SHP77 (cell line): ENCODE results near the gene OST4.
A peak's percentile ranks its signal among the peaks of the same experiment; 100 is the strongest.
"Not testable (repeated sequence)": the region's sequence is repeated elsewhere in the genome, so short reads cannot be mapped to it uniquely, and the experiment has no call there.

Source experiments
- DNase-seq, 2 experiments: peaks; one replicate each; lab custom pipeline; 2025; lab: John Stamatoyannopoulos, UW

OST4 gene

GRCh38 chr2:27079233-27080139 is 8.0 kb upstream of the OST4 start:
- no peak for DNase-seq

DNA sequence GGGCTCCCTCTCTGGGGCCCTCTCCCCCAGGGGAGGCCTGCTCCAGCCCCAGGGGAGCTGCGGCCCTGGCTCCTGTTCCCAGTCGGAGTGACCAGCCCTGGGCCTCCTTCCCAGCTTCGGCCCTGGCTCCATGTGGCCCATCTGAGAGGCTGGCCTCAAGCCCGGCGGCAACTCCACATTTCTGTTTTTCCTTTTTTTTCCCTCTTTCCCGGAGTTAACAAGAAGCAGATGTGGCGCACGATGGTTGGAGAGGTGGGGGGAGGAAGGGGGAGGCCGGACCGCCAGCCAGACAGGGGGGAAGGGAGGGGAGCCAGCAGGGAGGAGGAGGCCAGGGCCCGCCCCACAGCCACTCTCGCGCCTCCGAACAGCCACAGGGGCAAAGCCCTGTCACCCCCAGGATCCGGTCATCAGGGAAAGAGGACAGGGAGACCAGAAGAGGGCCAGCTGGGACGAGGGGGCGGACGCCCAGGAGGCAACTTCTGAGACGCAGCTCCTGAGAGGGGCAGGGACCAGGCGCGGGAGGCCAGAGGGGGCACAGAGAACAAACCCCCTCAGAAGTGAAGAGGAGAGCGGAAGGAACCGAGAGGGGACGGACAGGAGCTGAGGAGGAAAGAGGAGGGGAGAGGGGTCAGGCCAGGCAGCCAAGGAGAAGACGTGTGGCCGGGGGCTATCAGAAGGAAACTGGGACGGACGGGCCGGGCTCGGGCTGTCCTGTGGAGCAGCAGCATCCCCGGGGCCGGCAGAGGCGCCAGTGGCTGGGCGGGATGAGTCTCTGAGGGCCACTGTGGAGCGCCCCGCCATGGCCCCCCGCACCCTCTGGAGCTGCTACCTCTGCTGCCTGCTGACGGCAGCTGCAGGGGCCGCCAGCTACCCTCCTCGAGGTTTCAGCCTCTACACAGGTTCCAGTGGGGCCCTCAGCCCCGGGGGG is 7.1 kb upstream of the OST4 start, which contains the start of gene EMILIN1:
TSS of gene EMILIN1 (plus strand) at position 349 of the 928 bp plus-strand sequence. CDS start at position 800, 451 bp downstream.
- DNase-seq = no peak

DNA sequence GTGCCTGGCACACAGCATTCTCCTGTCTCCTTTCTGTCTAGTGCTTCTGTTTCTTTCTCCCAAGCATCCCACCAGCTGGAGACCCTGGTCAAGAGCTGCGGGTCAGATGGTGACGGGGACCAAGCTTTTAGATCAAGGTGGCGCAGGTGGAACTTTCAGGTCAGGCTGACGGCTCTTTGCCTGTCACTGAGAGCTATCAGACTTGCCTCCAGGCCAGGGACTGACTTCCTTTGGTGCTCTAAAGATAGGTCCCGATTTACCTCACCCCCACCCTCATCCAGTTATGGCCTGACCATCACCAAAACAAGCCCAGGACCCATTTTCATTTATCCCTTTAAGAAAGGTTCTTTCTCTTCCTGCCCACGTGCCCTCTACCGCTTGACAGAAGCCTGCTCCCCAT is 5.8 kb upstream of the OST4 start:
- no peak for DNase-seq

GRCh38 chr2:27076323-27076722 is 4.9 kb upstream of the OST4 start:
- no peak for DNase-seq

GRCh38 chr2:27075566-27075871 is 4.1 kb upstream of the OST4 start:
- not testable (repeated sequence) for DNase-seq

- peak; percentile 63 to 69 for DNase-seq
These were observed 3.5 kb upstream of the OST4 start for GRCh38 chr2:27074738-27075565.

DNA sequence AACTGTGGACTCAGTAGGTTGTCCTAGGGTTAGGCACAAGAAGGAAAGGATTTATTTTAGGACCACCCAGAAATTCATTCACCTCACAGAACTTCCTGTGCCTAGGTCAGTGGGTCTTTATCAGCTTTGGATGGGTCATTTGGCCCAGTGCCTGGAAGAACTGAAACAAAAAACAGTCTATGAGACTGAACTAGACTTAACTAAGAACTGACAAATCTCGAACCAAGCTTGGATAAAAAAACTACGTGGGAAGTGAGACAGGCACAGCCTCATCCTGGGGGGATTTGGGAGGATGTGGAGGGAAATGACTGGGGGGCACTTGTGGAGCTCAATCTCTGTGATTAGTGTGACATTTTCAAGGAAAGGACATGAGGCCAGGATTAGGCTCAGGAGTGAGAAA is 2.3 kb upstream of the OST4 start:
- DNase-seq = no peak

DNA sequence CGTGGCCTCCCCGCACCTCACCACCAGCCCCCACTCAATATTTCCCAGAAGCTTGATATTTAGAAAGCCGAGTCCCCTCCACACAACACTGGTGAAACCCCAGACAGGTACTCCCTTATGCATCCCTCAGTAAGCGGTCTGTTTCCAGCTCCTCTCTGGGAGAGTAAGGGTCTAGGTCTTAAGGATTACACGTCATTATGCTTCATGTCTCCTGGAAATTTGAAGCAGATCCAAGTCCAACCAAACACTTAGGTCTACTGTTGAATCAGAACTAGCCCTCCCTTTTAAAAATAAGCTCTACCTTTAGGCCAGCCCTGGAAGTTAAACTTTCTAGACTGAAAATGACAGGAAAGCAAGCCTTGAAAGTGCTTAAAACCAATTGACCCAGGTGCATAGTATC is 1.5 kb upstream of the OST4 start:
- no peak for DNase-seq

DNA sequence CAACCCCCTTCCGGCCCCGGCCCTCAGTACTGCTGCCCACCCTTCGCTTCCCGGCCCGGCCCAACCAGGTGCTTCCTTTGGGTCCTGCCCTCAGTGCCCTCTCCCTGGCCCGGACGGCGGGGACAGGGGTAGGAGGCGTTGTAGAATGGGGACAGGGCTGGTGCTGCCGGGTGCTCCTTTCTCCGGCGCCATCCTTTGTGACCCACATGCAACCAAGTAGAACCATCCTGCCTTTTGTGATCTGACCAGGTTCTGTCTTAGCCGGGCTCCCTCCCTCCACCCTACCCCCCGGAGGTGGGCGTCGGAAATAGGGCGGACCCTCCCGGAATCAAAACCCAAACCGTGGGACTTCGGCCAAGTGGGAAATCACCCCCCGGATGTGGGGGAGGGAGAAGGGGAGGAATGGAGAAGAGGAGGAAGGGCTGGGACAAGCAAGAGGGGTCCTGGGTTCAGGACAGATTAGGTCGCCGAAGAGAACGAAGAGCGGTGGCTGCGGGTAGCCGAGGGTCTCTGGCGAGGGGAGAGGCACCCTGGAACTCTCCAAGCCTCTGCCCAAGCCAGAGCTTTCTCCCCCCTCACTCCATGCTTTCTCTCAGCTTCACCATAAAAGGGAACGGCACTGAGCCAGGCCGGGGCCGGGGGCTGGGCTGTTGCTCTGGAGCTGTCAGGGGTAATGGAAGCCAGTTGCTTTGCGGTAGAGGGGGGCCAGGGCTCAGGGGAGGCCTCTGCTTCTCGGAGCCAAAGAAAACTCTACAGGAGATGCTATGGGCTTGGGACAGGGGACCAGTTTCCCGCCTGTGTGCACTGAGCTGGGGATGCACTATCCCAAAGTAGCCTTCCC is 756 bp upstream of the OST4 start:
- no peak for DNase-seq

DNA sequence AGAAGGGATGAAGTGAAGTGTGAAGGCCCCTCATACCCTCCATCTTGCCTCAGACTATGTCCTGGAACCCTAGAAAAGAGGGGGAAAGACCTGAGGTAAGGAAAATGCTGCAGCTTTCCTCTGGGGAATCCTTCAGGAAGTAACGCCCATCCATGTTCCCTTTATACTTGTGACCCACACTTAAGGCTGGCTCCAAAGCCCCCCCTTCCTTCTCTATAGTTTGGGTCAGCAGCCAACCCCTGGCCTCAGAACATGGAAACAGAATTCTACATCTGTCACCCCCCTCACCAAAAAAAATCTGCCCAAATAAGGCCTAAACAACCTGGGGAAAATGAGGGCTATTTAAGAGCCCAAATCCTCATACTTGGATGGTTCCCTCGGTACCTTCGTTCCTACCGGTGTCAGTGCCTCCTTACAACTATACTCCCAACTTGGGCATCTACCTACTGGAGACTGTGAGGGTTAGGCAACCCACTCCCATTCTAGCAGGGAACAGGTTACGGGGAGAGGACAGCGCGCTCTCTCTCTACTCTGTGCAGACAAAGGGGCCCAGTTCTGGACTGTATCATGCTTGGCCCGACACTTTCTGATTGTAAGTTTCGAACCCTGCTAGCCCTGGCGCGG is 689 bp downstream of the OST4 start:
- no peak for DNase-seq

GRCh38 chr2:27069961-27070618 is 1.4 kb downstream of the OST4 start:
- no peak for DNase-seq

GRCh38 chr2:27069436-27069835 is 2.0 kb downstream of the OST4 start:
- DNase-seq = no peak

- DNase-seq = no peak
These were observed 4.1 kb downstream of the OST4 start for GRCh38 chr2:27067385-27067784.

DNA sequence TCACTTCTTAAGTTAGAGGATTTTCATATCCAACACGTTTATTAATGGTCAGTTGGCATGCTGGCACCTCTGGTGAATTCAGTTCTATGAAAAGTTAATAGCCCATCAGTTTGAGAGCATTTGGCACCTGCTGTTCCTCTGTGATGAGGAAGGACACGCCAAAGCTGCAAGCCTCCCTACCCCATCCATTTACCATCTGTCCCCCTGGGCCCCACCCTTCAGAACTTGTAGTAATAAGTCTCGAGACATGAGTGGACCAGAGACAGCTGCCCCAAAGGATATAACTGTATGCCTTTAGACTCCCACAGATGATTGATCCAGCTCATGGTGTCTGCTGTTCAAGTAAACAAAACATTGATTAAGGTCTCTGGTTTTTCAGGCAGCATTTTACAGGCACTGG is 6.3 kb downstream of the OST4 start:
- DNase-seq = no peak

GRCh38 chr2:27060323-27060722 is 11.1 kb downstream of the OST4 start:
- DNase-seq = no peak

DNA sequence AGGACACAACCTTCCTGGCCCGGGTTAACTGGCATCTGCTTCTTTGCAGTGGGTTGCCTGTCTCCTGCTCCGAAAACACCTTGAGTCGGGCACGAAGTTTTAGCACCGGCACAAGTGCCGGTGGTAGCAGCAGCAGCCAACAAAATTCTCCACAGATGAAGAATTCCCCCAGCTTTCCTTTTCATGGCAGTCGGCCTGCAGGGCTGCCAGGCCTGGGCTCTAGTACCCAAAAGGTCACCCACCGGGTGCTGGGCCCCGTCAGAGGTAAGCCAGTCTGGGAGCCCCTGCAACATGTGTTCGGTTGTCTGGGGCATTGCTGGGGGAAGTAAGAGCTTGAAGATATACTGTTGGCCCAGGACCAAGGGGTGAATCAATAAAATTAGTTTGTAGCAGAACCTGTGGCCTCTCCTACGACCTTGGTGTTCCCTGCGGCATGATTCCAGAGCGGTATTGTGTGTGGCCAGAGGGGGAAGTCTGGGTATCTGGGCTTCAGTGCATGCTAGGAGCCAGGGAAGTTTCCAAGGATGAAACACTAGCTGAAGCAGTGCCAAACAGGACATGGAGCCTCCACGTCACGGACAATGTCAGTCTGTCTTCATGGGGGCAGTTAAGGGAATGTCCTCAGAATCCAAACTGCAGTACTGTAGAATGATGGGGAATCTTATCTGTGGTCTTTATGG is 12.2 kb downstream of the OST4 start:
- no peak for DNase-seq

DNA sequence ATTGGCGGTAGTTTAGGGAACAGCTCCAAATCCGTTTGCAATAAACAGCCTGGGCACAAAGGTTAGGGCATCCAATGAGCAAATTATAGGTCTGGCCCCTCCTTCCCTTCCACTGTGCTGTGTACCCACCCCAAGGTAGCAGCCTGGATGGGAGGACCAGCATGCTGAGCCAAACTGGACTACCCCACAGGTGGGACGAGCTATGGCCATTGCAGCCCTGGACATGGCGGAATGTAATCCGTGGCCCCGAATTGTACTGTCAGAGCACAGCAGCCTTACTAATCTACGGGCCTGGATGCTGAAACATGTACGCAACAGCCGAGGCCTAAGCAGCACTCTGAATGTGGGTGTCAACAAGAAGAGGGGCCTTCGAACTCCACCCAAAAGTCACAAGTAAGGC is 13.2 kb downstream of the OST4 start:
- DNase-seq = no peak

DNA sequence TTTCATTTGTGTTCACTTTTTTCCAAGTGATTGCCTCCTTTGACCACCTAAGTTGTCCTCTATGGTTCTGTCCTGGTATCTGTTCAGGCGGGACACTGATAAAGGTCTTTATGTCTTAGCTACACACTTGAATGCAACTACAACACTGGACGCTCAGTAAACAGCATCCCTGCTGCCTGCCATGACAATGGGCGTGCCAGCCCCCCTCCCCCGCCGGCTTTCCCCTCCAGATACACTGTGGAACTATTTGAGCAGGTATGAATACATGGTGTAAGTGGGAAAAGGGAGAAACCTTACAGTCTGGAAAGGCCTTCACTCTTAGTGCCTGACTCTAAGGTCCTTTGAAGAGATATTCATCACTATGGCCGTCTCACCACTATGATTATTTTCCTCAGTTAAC is 14.3 kb downstream of the OST4 start:
- no peak for DNase-seq

GRCh38 chr2:27054721-27055120 is 16.7 kb downstream of the OST4 start:
- no peak for DNase-seq

DNA sequence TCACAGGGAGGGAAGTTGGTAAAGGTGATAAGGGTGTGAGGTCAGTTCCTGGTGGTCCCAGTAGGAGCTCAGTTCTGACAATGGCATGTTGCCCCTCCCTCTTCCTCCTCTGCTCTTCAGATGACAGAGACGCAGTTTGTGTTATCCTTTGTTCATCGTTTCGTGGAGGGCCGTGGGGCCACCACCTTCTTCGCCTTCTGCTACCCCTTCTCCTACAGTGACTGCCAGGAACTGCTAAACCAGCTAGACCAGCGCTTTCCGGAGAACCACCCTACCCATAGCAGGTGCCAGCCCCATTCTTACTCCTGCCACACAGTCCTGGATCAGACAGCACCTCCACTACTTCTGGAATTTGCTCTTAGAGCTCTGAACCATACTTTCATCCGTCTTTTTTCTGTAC is 17.7 kb downstream of the OST4 start:
- DNase-seq = no peak
